GM19238 (cell line): ENCODE measurements around the gene PHACTR3.

Experiments used
- DNase-seq: peaks from one replicate; pipeline ENCODE4 v3.0.0; 2011; ENCODE audit warnings: low spot score; ENCODE audit not compliant: insufficient read length

PHACTR3 gene

DNA sequence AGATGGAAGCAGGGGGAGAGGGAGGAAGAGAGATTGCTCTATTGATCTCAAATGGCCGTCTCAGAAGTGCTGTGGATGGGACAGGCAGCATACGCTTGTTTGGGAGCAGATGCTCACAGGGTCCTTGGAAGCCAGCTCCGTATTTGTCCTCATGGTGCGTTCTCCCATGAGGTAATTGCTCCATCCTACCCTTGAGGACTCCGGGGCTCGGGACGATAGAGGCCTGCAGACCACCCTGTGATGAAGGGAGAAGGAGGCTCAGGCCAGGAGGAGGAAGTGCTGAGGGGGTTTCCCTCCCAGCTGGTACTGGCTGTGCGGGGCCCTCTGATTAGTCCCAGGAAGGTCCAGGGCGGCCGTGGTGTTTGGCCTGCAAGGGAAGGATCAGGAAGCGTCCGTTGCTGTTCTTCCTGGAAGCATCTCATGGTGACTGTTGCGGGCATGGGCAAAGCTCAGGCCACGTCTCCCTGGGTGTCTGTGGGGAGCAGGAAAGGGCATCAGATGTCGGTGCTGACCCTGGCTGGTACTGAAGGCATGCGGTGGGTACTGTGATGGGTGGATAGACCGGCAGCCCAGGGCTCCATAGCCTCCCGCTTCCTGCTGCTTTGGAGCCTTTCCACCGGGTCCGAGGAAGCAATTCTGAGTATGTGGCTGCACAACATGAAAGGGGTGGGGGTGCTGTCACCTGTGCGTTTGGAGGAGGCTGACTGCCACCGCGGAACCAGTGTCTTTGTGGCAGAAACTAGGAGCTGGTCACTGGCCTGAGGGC, 170.8 kb downstream of the PHACTR3 start:
- no peak for DNase-seq

DNA sequence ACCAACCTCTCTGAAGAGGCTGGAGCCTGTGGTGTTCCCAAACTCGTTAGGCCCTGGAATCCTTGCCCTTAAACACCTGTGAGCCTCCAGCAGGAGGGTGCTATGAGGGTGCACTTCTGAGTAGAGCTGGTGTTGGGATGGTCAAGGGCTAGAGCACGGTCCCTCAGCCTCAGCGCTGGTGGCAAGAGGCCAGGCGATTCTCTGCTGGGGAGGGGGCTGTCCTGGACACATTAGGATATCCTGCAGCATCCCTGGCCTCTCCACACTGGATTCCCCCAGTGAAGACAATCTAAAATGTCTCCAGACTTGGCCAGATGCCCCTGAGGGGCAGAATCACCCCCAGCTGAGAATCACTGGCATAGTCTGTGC, 171.3 kb downstream of the PHACTR3 start:
- no peak for DNase-seq

DNA sequence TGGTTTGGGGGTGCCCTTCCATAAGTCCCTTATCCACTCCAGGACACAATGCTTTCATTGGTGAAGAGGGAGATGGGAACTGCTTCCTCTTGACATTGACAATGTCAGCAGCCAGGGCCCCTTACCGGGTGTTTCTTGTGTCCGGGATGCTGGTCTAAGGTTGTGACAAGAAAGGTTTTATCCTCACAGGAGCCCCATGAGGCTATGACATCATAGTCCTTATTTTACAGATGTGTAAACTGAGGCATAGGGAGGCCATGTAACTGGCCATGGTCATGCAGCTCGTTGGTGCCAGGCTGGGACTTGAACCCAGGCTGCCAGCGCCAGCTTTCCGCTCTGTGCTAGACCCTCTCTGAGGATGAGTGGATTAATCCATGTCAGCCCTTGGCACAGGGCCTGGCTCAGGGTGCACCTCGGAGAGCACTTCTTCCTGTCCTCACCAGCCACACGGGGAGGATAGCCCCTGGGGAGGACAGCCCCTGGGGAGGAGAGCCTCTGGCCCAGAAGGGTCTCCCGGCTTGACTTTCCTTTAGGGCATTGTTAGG, 171.8 kb downstream of the PHACTR3 start:
- DNase-seq, result no peak

DNA sequence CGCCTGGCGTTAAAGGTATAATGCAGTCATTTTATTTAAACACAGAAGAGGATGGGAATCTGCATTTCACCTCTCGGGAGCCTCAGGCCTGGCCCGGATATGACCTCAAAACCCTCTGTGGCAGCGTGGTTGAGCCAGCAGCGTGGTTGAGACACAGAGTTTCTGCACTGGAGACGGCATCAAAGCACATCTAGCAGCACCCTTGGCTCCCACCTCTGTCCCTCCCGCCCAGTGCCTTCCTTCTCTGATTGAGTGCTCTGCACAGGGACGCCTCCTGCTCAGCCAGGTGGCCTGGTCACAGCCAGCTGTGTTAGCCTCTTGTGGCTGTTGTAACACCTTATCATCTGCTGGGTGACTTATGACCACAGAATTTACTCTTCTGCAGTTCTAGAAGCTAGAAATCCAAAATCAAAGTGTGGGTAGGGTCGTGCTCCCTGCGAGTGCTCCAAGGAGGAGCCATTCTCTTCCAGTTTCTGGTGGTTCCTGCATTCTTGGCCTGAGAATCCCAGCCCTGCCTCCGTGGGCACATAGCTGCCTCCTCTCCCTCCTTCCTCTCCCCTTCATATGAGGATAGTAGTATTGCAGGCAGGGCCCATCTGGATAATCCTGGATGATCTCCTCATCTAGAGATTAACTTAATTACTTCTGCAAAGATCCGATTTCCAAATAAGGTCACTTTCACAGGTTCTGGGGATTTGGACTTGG, 172.4 kb downstream of the PHACTR3 start:
- no peak for DNase-seq

DNA sequence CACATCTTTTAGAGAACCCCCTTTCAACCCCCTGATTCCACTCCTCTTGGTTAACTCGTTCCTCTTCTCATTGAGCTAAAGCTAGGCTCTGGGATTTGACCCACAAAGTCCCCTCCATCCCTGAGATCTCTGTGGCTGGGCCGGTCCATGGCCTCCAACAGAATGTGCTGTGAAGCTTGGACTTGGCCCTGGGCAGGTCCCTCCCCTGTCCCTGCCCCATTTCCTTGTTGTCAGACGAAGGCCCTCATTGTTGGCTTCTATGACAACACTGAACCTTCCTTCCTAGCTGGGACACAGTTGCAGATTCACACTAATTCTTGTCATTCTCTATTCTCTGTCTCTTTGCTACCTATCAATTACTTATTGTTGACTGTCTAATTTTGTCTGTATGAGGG, 173.0 kb downstream of the PHACTR3 start:
- no peak for DNase-seq

DNA sequence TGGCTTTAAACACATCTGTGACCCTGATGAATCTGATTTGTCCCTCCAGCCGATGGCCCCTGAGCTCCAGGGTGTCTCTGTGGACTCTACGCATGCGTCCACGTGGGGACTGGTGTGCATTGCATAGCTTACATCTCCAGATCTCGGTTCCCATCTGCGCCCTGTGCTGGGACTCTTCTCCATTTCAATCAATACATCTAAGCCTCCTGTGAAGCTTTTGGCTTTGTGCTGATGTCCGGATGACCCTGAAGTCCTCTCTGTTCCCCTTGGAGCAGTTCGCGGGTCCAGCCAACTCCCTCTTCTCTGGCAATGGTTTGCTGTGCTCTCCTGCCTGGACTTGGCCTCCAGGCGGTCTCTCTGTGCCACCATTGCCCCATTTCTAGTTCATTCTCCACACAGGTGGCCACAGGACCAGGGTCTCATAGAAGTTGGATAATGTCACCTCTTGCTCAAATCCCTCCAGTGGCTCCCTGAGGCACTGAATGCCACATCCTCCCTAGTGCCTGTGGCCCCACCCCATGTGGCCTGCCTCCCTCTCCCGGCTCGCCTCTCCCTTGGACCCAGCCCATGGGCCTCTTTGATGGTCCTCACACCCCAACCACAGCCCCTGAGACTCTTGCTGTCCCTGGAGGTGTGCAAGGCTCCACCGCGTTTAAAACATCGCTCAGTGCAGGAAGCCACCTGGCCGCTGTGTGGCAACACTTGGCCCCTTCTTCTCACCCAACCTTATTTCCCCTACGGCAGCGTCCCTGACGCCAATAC, 173.7 kb downstream of the PHACTR3 start:
- no peak for DNase-seq

DNA sequence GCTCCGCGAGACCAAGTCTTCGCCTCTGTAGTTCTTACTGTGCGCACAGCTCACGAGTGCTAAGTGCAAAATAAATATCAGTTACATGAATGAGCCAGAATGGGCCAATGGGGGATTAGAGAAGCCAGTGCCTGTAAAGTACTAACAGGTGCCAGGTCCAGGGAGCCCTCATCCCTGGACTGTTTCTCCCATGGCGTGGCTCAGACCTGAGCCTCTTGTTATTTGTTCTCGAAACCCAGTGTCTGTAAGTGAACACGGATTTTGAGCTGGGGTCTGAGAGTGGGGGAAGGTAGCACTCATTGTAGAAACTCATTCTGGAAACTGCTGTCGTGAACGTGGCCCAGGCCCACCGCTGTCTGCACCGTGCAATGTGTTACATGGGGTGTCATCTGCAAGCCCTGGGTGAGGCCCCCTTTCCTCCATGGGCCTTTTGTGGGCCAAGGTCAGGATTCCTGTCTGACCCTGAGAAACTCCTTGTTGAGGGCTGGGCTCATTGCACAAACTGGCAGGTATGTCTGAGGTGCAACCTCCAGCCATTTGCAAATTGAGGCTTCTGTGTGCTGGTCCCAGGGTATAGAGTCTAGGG, 174.4 kb downstream of the PHACTR3 start:
- DNase-seq, result no peak

DNA sequence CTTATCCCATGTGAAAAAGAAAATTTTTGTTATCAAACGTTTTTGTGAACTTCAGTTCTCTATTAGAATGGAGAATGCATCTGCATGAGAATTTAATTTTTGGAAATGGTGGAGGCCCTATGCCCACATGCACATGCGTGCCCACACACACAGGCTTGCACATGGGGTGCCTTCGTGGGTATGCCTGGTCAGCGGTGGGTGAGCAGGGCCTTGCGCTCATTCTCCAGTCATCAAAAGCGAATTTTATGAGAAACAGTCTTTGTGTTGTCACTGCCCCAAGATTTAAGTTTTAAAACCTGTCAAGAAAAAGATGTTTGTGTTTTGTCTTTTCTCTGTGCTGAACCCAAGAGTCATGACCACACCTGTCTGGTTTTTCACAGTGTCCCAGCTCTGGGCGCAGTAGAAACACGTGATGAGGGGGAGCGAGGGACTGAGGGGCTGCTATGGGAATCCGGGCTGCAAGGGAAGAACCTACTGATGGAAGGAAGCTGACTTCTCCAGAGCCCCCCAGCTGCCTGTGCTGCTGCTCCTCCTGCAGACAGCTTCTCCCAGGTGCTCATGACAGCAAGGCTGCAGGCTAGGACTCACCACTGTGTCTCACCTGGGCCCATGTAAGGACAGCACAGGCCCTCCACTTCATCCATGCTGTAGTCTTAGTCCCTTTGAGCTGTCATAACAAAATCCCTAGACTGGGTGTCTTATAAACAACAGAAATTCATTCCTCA, 175.5 kb downstream of the PHACTR3 start:
- no peak for DNase-seq

DNA sequence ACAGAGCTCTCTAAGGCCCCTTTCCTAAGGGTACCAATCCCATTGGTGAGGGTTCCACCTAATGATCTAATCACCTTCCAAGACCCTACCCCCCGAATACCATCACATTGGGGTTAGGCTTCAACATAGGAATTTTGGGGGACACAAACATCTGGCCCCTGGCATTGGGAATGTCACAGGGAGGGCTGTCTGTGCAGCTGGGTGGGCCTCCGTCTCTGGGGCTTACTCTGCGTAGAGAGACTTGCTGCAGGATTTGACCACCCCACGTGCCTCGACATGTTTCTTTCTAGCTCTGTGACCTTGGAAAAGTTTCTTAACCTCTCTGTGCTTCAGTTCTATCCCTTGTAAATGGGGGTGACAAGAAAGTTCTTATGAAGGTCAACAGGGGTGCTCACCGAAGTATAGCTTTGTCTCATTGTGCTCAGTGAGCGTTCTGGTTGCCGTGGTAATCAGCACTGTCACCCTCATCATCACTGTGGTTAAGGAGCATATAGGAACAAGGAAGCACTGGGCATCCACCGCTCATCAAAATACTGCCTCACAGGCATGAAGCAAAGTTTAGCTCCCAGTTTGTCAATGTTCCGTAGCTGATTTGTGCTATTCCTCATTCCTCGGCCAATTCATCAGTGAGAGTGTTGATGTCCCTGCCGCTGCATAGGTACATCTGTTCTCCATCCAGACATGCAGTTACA, 176.3 kb downstream of the PHACTR3 start:
- no peak for DNase-seq

DNA sequence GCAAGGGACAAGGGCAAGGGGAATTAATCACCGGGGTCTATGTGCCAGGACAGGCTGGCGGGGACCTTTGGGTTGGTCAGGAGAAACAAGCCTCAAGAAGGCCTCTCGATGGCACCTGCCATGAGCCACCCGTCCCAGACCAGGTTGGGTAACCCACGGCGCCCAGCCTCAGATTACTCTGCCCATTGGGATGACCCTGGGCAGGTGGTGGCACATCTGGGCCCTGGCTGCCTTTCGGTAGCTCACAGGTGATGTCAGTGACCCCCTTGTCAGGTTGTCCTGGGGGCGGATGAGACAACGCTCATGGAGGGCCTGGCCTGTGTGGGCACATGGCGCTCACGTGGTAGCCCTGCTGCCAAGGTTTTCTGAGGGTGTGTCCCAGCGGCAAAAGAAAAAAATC, 176.9 kb downstream of the PHACTR3 start:
- no peak for DNase-seq

DNA sequence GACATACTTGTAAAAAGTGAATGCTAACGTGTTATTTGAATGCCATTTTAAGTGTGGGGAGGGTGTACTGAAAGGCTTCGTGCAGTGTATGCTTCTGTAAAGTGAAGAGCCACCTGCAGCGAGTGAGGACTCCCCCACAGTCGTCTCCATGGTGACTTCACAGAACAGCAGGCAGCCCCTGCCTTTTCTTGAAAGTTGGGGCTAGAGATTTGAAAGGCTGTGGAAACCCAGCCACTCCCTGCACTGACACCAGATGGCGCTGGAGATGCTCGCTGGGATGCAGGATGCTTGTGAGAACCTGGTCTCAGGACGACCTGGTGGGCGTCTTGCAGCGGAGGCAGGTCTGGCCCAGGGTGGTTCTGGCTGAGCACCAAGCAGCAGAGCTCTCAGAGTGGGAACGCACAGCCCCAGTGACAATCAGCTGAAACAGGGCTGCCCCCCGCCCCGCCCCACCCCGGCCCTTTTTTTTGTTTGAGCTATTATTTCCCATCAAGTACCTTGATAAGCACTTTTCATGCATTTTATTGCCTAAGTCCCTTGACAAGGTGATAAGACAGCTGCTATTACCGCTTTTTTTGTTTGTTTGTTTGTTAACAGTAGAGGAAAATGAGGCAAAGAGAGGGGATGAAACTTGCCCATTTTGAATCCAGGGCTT, 178.8 kb downstream of the PHACTR3 start:
- peak; percentile 47 for DNase-seq

DNA sequence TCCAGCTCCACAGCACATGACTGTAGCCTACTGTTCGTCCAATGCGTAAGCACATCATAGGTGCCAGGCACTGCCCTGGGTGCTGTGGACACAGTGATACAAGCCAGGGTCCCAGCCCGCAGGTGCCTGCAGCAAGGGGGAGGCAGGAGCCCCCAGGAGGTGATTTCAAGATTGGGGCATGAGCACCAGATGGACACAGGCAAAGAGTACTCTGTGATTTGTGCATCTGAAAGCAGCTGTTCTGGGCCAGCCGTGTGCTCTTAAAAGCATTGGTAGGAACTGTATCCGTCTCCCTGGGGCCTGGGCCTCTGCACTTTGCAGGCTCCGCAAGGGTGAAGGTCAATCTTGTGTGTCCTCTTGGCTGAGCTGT, 179.3 kb downstream of the PHACTR3 start:
- DNase-seq, result no peak

DNA sequence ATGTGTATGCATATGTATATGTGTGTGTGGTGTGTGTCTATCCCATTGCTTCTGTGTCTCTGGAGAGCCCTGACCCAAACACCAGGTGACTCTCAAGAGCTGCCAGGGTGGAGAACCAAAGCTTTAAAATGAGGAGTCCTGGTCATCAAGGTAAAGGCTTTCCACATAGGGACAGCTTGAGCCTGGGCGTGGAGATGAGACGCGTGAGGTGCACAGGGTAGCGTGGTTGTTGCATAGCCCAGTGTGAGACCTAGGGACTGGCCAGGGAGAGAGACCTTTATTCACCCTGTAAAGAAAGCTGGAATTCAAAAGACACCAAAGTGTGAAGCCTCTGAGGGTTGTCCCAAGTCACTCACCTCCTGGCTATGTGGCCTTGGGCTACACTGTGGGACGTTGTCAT, 180.0 kb downstream of the PHACTR3 start:
- DNase-seq, result no peak

DNA sequence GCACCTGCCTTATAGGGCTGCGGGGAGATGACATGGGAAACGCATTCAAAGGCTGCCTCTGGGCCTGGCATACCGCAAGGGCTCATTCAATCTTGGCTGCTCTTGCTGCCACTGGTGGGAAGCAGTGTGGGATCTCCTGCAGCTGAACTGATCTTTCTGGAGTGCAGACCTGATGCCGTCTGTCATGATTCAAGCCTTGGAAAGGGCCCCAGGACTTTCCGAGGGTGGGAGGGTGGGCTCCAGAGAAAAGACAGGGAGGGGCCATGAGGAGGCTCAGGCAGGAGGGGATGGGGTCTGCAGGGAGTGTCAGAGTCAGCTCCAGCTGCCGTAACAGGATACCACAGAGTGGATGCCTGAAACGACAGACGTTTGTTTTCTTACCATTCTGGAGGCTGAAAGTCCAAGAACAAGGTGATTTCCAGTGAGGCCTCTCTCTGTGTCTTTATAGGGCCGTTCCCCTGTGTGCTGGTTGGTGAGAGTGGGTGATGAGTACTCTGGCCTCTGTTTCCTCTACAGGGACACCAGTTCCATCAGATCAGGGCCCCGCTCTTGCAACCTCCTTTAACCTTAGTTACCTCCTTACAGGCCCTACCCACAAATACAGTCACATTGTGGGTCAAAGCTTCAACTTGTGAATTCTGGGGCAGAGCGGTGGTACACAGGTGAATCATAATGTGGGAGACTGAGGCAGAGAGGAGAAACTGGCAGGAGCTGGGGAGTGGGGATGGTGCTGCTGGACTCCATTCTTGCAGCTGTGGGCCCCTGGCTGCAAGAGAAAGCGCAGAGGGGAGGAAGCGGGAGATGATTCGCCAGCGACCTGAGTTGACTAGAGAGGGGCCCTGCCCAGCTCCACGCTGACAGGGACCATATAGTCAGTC, 180.7 kb downstream of the PHACTR3 start:
- no peak for DNase-seq

DNA sequence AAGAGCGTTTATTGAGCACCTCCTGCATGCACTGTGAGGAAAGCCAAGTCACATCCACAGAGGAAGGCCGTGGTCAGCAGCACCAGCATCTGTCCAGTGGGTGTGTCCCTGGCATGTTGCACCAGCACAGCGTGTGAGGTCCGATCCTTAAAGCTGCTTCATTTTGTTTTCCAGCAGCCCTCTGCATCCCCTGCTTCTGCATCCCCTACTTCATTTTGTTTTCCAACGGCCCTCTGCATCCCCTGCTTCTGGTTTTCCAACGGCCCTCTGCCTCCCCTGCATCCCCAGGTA, 181.3 kb downstream of the PHACTR3 start:
- no peak for DNase-seq

DNA sequence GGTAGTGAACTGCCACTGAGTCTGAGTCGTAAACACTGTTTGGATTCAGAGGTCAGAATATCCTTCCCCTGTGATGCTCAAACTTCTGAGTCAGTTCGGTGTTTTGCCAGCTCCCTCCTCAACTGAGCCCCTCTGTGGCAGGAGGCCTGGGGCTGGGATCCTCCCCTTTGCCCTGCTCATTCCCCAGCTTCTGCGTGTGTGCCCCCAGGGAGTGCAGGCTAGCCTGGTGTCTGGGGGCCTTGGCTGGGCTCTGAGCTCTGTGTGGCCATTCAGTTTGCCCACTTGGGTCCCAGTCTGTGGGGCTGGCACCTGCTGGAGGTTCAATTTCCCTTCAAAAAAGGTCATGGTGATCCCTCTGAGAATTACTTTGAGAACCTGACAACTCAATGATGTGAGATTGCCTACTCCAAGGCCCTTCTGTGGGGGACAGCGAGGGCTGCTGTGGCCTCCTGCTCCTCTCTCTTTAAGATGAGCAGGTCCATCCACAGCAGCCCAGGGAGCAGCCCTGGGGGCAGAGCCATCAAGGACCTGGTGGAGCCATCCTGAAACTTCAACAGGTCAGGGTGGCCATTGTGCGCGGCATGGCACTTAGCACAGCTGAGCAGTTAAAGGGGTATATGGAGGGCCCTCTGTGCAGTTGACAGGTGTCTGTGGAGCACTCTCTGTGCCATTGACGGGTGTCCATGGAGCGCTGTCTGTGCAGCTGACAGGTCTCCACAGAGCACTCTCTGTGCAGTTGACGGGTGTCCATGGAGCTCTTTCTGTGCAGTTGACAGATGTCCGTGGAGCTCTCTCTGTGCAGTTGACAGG, 181.9 kb downstream of the PHACTR3 start:
- DNase-seq, result no peak

DNA sequence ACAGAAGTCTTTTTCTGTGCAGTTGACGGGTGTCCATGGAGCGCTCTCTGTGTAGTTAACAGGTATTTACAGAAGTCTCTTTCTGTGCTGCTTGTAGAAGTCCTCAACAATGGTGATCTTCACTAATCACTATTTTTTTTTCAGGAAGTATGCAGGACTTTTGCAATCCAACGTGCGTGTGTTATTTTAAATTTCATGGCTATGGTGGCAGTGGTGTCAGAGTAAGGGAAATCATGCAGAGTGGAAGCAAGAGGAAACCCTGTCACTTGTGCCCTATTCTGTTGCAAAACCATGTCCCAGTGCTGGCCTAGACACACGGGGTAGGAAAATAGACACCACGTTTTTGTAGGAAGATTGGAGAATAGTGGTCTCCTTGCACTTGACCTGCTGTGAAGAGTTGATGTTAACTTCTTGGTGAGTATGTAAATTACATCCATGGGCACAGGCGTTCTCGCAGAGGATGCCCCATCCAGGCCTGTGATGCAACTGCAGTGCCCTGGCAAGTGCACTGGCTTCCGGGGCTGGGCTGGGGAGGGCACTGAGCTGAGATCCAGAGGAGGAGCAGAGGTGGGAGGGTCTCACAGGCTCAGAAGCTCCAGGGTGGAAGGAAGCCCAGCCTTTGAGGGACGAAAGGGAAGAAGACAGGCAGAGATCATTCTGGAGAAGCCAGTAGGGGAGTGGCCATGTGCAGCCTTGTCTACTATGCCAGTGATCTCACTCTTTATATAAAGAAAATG, 182.6 kb downstream of the PHACTR3 start:
- no peak for DNase-seq

DNA sequence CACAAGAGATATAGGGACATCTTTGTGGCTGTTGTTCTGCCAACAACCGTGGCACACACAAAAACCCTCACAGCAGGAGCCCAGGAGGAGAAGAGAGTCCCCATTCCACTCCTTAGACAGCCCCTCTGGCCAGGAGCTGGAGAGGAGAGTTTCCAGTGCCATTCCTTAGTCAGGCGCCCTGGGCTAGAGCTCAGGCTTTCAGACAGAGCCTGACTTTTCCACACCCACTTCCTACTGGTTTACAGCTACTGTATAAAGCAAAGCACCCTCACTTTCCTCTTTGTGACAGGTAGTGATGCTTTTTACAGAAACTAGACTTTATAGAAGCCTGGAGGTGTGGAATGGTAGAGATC, 183.2 kb downstream of the PHACTR3 start:
- no peak for DNase-seq
